Omental fat pad (tissue), 4 donors: Measurements from ENCODE around the gene RPL15. TPM values are rescaled to one million over a fixed set of nuclear protein-coding genes. Genes with fewer than 3 reads are reported as not detected.
"Not testable (repeated sequence)": the region's sequence is repeated elsewhere in the genome, so short reads cannot be mapped to it uniquely, and the experiment has no call there.

Experiments used
- ATAC-seq: fragments of 150-250 bp; one replicate; pipeline ENCODE4 v1.9.1; 2016; ENCODE audit warnings: mild to moderate bottlenecking, moderate library complexity; ENCODE audit not compliant: low FRiP score
- DNase-seq: peaks from one replicate; pipeline ENCODE4 v3.0.0-alpha.2; 2019; ENCODE audit warnings: low spot score
- total RNA-seq, 4 donors: library from RNA; depleted of rRNA; stranded (reverse); fragments of >200 nt; gene quantifications; one replicate each; pipeline ENCODE4 v1.1.0, GENCODE V29; 2016
- TF ChIP-seq, protein P1 (sequence below), 3 donors: fragments of 450-650 bp; IDR thresholded peaks; one replicate each; pipeline ENCODE4 v1.5.1; 2016 to 2017; ENCODE audit warnings: antibody characterized with exemption in 3 of 3, mild to moderate bottlenecking in 3 of 3, moderate library complexity in 2 of 3

The RPL15 gene
- total RNA-seq, 4 donors from 2014 or later: 1,996 to 2,993 (median 2,303) TPM

DNA sequence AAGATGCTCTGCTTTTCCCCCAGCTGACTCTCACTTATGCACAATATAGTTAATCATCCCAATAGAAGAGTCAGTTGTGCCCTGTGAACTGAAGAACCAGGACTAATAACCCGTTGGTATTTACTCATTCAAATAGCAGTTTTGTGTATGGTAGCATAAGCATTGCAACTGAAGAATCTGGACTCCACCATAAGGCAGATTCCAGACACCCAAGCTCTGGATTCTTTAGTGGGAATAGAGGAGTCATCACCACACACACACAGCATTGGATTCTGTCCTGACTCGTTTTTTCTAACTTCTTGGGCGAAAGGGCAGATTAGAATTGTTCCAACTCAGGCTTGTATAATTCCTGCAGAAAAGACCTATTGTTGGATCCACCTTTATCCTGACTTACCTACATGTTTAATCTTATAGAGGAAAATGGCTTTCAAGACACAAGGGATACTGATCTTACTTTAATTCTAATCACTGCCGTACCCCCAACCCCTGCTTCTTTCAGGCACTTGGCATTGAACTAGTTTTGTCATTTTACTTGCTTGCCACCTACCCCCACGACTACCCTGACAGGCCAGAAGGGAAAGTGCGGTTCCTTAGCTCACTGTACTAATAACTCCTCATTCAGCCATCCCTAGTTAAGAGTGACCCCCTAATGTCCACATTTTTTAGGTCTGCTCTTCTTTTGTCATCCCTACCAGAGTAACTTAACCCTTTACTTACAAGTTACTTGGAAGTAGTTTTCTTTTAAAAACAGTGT lies 42.4 kb upstream of the RPL15 start:
- ATAC-seq: peak; percentile 52
- DNase-seq: no peak
- TF ChIP-seq, protein P1, sequence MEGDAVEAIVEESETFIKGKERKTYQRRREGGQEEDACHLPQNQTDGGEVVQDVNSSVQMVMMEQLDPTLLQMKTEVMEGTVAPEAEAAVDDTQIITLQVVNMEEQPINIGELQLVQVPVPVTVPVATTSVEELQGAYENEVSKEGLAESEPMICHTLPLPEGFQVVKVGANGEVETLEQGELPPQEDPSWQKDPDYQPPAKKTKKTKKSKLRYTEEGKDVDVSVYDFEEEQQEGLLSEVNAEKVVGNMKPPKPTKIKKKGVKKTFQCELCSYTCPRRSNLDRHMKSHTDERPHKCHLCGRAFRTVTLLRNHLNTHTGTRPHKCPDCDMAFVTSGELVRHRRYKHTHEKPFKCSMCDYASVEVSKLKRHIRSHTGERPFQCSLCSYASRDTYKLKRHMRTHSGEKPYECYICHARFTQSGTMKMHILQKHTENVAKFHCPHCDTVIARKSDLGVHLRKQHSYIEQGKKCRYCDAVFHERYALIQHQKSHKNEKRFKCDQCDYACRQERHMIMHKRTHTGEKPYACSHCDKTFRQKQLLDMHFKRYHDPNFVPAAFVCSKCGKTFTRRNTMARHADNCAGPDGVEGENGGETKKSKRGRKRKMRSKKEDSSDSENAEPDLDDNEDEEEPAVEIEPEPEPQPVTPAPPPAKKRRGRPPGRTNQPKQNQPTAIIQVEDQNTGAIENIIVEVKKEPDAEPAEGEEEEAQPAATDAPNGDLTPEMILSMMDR (IDR thresholded peaks at IDR 0.05): no peak

DNA sequence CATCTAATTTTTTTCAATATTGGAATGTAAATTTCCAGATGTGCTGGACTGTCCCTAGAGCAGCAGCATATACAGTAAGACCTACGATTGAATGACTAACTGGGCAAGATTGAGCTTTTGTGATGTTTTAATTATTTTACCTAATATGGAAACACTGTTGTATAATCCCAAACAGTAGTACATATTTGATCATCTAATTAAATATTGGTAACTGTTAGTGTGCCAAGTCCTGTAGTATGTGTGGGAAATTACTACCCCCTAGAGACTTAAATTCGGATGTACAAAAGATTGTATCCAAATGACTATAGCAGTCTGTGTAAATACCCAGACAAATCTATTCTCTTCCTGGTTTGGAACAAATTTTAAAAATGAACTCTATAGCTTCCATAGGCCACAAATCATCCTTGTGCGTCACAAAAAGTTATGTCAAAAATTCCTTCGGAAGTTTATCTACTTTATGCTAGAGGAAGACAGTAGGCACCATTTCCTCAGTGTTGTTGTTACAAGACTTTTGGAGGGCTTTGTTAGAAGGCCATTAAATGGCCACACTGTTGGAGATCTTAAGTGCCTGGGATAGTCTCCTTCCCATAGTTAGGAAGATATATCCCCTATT lies 41.7 kb upstream of the RPL15 start:
- TF ChIP-seq, protein P1 (IDR thresholded peaks at IDR 0.05): no peak
- no peak for DNase-seq
- ATAC-seq: no peak

DNA sequence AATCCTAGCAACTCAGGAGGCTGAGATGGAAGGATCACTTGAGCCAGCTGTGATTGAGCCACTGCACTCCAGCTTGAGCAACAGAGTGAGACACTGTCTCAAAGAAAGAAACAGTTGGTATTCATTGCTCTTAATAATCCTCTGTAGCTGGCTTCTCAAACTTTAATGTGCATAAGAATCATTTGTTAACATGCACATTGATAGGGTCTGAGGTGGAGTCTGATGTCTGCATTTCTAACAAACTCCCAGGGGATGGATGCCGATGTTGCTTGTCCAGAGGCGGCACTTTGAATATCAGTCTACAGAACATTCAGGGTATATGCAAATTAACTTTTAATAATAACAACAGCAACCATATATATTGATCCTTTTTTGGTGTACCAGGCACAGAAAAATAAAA lies 40.0 kb upstream of the RPL15 start:
- TF ChIP-seq, protein P1 (IDR thresholded peaks at IDR 0.05): no peak
- ATAC-seq: no peak
- DNase-seq: no peak

DNA sequence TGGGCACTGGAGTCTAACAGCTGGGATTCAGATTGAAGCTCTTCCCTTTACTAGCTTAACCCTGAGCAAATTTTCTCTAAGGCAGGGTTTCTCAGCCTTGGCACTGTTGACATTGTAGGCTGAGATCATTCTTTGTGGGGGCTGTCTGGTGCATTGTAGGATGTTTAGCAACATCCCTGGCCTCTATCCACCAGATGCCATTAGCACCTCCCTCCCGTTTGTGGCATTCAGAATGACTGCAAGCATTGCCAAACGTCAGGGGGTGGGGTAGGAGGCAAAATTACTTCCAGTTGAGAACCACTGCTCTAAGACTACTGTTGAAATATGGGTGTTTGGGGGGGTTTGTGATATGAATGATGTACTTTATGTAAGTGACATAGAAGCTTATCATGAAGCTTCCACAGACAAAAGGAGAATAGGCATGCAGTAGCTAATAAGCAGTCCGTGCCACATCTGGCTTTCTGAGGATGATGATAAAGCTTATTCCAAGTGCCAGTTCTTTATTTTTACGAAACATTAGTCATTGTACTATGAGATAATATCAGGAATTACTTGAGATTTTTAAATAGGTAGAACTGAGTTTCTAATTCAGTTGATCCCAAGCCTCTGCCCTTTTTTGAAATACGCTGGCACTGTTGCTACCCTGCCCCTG lies 39.5 kb upstream of the RPL15 start:
- DNase-seq (no peak), ATAC-seq (peak; percentile 73)
- TF ChIP-seq, protein P1 (IDR thresholded peaks at IDR 0.05): no peak

DNA sequence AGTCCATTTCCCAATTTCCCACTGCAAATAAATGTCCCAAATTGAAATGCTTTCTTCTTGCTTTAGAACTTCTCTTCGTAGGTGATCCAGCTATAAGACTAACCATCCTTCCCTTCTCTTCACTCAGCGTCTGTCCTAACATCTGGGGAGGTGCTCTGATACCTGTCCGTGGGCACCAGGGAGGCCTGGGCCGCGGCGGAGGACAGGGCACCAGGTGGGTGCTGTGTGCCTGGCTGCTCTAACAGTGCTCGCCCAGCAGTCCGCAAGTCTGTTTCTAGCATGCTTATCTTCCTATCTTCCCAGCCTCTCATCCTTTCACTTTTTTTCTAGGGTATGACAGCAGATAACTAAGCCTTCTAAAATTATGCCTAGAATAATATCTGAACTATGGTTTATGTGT lies 37.4 kb upstream of the RPL15 start:
- TF ChIP-seq, protein P1 (IDR thresholded peaks at IDR 0.05): no peak
- no peak for ATAC-seq
- no peak for DNase-seq

DNA sequence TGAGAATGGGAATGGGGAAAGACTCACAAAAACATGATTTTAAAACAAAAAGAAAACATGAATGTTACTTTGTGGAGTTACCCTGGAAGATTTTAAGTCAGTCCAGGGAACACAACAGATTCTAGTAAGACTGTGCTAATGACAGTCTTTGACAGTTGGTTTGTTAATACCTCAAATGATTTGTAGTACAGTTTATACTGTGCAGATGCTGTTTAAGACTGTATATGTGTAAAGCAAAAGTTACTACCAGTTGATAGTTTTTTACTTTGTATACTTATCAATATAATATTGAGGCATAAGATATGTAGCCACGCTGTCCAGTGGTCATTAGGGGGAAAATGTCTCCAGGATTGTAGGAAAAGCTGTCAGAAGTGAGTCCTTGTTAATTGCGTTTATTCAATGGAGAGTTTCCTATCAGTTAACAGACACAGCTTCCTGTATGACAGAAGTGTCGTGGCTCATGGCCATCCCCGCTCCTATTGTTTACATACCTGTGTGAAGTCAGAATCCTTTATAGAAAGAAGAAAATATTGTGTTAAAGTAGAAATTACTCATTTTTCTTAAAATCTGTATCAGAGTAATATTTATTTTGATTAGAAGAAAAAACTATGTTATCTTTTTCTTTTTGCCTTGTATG lies 36.1 kb upstream of the RPL15 start:
- TF ChIP-seq, protein P1 (IDR thresholded peaks at IDR 0.05): no peak
- ATAC-seq: no peak
- no peak for DNase-seq

DNA sequence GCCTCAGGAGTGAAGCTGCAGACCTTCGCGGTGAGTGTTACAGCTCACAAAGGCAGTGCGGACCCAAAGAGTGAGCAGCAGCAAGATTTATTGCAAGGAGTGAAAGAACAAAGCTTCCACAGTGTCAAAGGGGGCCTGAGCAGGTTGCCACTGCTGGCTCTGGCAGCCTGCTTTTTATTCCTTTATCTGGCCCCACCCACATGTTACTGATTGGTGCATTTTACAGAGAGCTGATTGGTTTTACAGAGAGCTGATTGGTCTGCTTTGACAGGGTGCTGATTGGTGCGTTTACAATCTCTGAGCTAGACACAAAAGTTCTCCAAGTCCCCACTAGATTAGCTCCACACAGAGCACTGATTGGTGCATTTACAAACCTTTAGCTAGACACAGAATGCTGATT lies 34.9 kb upstream of the RPL15 start:
- ATAC-seq, DNase-seq: not testable (repeated sequence)
